ENCODE data around the gene PILRA.
A peak's percentile ranks its signal among the peaks of the same experiment; 100 is the strongest.
"Not testable (repeated sequence)": the region's sequence is repeated elsewhere in the genome, so short reads cannot be mapped to it uniquely, and the experiment has no call there.

Gene PILRA

DNA sequence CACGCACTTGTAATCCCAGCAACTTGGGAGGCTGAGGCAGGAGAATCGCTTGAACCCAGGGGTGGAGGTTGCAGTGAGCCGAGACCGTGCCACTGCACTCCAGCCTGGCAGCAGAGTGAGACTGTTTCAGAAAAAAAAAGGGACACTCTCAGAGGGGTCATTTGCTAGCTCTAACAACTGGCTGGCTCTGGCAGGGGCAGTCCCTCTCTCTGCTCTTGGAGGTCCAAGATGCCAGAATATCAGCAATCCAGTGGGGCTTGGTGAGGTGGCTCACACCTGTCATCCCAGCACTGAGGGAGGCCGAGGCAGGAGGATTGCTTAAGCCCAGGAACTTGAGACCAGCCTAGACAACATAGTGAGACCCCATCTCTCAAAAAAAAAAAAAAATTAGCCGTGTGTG is 2.5 kb upstream of the PILRA start:
- no peak overlapping the region for H3K4me3 ChIP-seq (ENCODE audit: control insufficient read depth in 1 of 7, extremely low read depth in 1 of 7, insufficient read depth in 4 of 7, low read depth in 2 of 7, low read length in 6 of 7)
- H3K9me3 ChIP-seq (ENCODE audit: control extremely low read depth in 1 of 5, control insufficient read depth in 4 of 5, insufficient read depth in 2 of 5, low read depth in 1 of 5, low read length in 4 of 5) = no peaks in the 10 kb centered on the region
- H3K4me1 ChIP-seq (ENCODE audit: control extremely low read depth in 1 of 4, control insufficient read depth in 4 of 4, insufficient read depth in 4 of 4, low read length in 3 of 4) = peaks cover 7 to 90% (median 57%) of the 10 kb centered on the region in 4 experiments
- H3K27ac ChIP-seq (ENCODE audit: insufficient read depth in 1 of 2, low read depth in 1 of 2, low read length in 2 of 2, poor library complexity in 1 of 2, severe bottlenecking in 2 of 2) = peak overlapping the region in 1 of 2 experiments; percentile 14
- POLR2A ChIA-PET = no interaction called here
- 75% methylated on average over 4 of the region's 6 CpGs for WGBS (ENCODE audit: insufficient coverage)
- H3K36me3 ChIP-seq (ENCODE audit: control insufficient read depth in 4 of 4, insufficient read depth in 4 of 4, low read length in 3 of 4) = peaks cover 0 to 9% (median 4%) of the 10 kb centered on the region in 4 experiments
- no peaks in the 10 kb centered on the region for H3K27me3 ChIP-seq (replicated peaks in 2 of 5; ENCODE audit: control insufficient read depth in 4 of 5, insufficient read depth in 5 of 5, low read length in 4 of 5)
- CTCF ChIA-PET = no interaction called here
- no peak for DNase-seq

- peaks cover 0 to 9% (median 4%) of the 10 kb centered on the region in 4 experiments for H3K36me3 ChIP-seq (ENCODE audit: control insufficient read depth in 4 of 4, insufficient read depth in 4 of 4, low read length in 3 of 4)
- no peaks in the 10 kb centered on the region for H3K27me3 ChIP-seq (replicated peaks in 2 of 5; ENCODE audit: control insufficient read depth in 4 of 5, insufficient read depth in 5 of 5, low read length in 4 of 5)
- ChIA-PET CTCF (interaction anchor here (1.4 kb wide), 1 partner anchor 36 kb away, joined by 4 read pairs; no protein-coding TSS in a partner anchor), POLR2A (no interaction called here)
- DNase-seq = no peak
- H3K27ac ChIP-seq (ENCODE audit: insufficient read depth in 1 of 2, low read depth in 1 of 2, low read length in 2 of 2, poor library complexity in 1 of 2, severe bottlenecking in 2 of 2) = peak overlapping the region in 1 of 2 experiments; percentile 54
- WGBS (ENCODE audit: insufficient coverage) = 94% methylated on average over 3 of the region's 7 CpGs
- no peak overlapping the region for H3K4me3 ChIP-seq (ENCODE audit: control insufficient read depth in 1 of 7, extremely low read depth in 1 of 7, insufficient read depth in 4 of 7, low read depth in 2 of 7, low read length in 6 of 7)
- H3K4me1 ChIP-seq (ENCODE audit: control extremely low read depth in 1 of 4, control insufficient read depth in 4 of 4, insufficient read depth in 4 of 4, low read length in 3 of 4) = peaks cover 7 to 81% (median 48%) of the 10 kb centered on the region in 4 experiments
- H3K9me3 ChIP-seq (ENCODE audit: control extremely low read depth in 1 of 5, control insufficient read depth in 4 of 5, insufficient read depth in 2 of 5, low read depth in 1 of 5, low read length in 4 of 5) = no peaks in the 10 kb centered on the region
These were observed 1.6 kb upstream of the PILRA start for GRCh38 chr7:100371561-100372171.

DNA sequence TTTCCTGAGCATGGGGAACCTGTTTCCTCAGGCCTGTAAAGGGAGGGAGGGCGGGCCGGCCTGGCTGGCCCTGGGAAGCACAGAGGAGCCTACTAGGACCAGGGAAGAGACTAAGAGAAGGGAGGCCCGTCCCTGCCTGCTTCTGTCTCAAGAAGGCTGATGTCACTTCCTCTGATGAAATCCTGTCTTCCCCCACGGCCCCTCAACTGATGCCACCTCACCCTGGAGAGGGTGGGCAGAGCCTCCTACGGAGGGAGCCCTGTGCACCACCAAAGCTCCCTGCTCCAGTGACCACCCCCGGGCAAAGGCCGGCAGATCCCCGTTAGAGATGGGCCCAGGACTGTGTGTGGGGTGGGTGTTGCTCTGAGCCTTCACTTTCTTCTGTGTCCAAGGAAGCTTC is 1.0 kb upstream of the PILRA start:
- no peaks in the 10 kb centered on the region for H3K9me3 ChIP-seq (ENCODE audit: control extremely low read depth in 1 of 5, control insufficient read depth in 4 of 5, insufficient read depth in 2 of 5, low read depth in 1 of 5, low read length in 4 of 5)
- H3K4me1 ChIP-seq (ENCODE audit: control extremely low read depth in 1 of 4, control insufficient read depth in 4 of 4, insufficient read depth in 4 of 4, low read length in 3 of 4) = peaks cover 7 to 75% (median 46%) of the 10 kb centered on the region in 4 experiments
- ChIA-PET CTCF (interaction anchor here (1.4 kb wide), 1 partner anchor 35 kb away, joined by 4 read pairs; no protein-coding TSS in a partner anchor), POLR2A (no interaction called here)
- DNase-seq = peak; percentile 71 to 85 (median 81)
- WGBS (ENCODE audit: insufficient coverage) = 66% methylated on average over 5 of the region's 8 CpGs
- peak overlapping the region in 1 of 7 experiments; percentile 4 for H3K4me3 ChIP-seq (ENCODE audit: control insufficient read depth in 1 of 7, extremely low read depth in 1 of 7, insufficient read depth in 4 of 7, low read depth in 2 of 7, low read length in 6 of 7)
- peak overlapping the region; percentile 40 to 54 for H3K27ac ChIP-seq (ENCODE audit: insufficient read depth in 1 of 2, low read depth in 1 of 2, low read length in 2 of 2, poor library complexity in 1 of 2, severe bottlenecking in 2 of 2)
- H3K27me3 ChIP-seq (replicated peaks in 2 of 5; ENCODE audit: control insufficient read depth in 4 of 5, insufficient read depth in 5 of 5, low read length in 4 of 5) = no peaks in the 10 kb centered on the region
- H3K36me3 ChIP-seq (ENCODE audit: control insufficient read depth in 4 of 4, insufficient read depth in 4 of 4, low read length in 3 of 4) = peaks cover 0 to 5% (median 2%) of the 10 kb centered on the region in 4 experiments

DNA sequence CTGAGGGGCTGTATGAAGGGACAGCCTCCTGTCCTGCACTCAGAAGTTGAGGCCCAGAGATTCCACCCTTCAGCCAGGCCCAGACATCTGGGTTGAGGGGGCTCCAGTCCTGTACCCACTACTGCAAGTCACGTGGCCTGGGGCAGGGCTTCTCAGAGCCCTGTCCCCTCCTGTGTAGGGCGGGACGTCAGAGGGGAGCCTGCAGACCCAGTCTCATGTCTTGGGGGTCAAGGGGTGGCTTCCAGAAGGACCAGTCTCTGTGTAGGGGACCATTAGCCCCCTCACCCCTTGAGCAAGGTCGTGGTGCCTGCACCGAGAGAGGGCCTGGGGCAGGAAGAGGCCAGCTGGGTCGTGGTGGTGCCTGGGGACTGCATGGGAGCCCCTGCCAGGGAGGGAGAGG is 593 bp upstream of the PILRA start:
- CTCF ChIA-PET = interaction anchor here (1.4 kb wide), 1 partner anchor 35 kb away, joined by 4 read pairs; no protein-coding TSS in a partner anchor

GRCh38 chr7:100373870-100374598 is 747 bp downstream of the PILRA start:
- H3K27ac ChIP-seq (ENCODE audit: insufficient read depth in 1 of 2, low read depth in 1 of 2, low read length in 2 of 2, poor library complexity in 1 of 2, severe bottlenecking in 2 of 2); H3K9me3 ChIP-seq (ENCODE audit: control extremely low read depth in 1 of 5, control insufficient read depth in 4 of 5, insufficient read depth in 2 of 5, low read depth in 1 of 5, low read length in 4 of 5); H3K36me3 ChIP-seq (ENCODE audit: control insufficient read depth in 4 of 4, insufficient read depth in 4 of 4, low read length in 3 of 4); H3K27me3 ChIP-seq (replicated peaks in 2 of 5; ENCODE audit: control insufficient read depth in 4 of 5, insufficient read depth in 5 of 5, low read length in 4 of 5); DNase-seq: not testable (repeated sequence)
- POLR2A ChIA-PET = interaction anchor here (0.7 kb wide), 1 partner anchor 91 kb away, joined by 3 read pairs; no protein-coding TSS in a partner anchor
- Histone ChIP-seq H3K4me3 (ENCODE audit: control insufficient read depth in 1 of 7, extremely low read depth in 1 of 7, insufficient read depth in 4 of 7, low read depth in 2 of 7, low read length in 6 of 7) (peak overlapping the region in 1 of 7 experiments; percentile 39), H3K4me1 (ENCODE audit: control extremely low read depth in 1 of 4, control insufficient read depth in 4 of 4, insufficient read depth in 4 of 4, low read length in 3 of 4) (peaks cover 0 to 57% (median 32%) of the 10 kb centered on the region in 4 experiments)
- CTCF ChIA-PET = interaction anchor here (0.9 to 2.0 kb wide), 4 partner anchors 8 to 52 kb away, joined by 3 to 7 read pairs (median 4); no protein-coding TSS in a partner anchor
- WGBS (ENCODE audit: insufficient coverage) = 90% methylated on average over 8 of the region's 15 CpGs

More for the DNA sequence above, 593 bp upstream of the PILRA start:
- peaks cover 0 to 1% (median 0%) of the 10 kb centered on the region in 4 experiments for H3K36me3 ChIP-seq (ENCODE audit: control insufficient read depth in 4 of 4, insufficient read depth in 4 of 4, low read length in 3 of 4)
- POLR2A ChIA-PET = no interaction called here
- H3K27me3 ChIP-seq (replicated peaks in 2 of 5; ENCODE audit: control insufficient read depth in 4 of 5, insufficient read depth in 5 of 5, low read length in 4 of 5) = no peaks in the 10 kb centered on the region
- no peak for DNase-seq
- peak overlapping the region in 2 of 7 experiments; percentile 4 to 16 for H3K4me3 ChIP-seq (ENCODE audit: control insufficient read depth in 1 of 7, extremely low read depth in 1 of 7, insufficient read depth in 4 of 7, low read depth in 2 of 7, low read length in 6 of 7)
- peaks cover 6 to 70% (median 44%) of the 10 kb centered on the region in 4 experiments for H3K4me1 ChIP-seq (ENCODE audit: control extremely low read depth in 1 of 4, control insufficient read depth in 4 of 4, insufficient read depth in 4 of 4, low read length in 3 of 4)
- H3K9me3 ChIP-seq (ENCODE audit: control extremely low read depth in 1 of 5, control insufficient read depth in 4 of 5, insufficient read depth in 2 of 5, low read depth in 1 of 5, low read length in 4 of 5) = no peaks in the 10 kb centered on the region
- H3K27ac ChIP-seq (ENCODE audit: insufficient read depth in 1 of 2, low read depth in 1 of 2, low read length in 2 of 2, poor library complexity in 1 of 2, severe bottlenecking in 2 of 2) = peak overlapping the region; percentile 40 to 54
- WGBS (ENCODE audit: insufficient coverage) = 69% methylated on average over 5 of the region's 6 CpGs

- CTCF ChIA-PET = interaction anchor here (0.9 to 2.0 kb wide), 4 partner anchors 9 to 51 kb away, joined by 3 to 7 read pairs (median 4); no protein-coding TSS in a partner anchor
- Histone ChIP-seq H3K9me3 (ENCODE audit: control extremely low read depth in 1 of 5, control insufficient read depth in 4 of 5, insufficient read depth in 2 of 5, low read depth in 1 of 5, low read length in 4 of 5) (no peaks in the 10 kb centered on the region), H3K27me3 (replicated peaks in 2 of 5; ENCODE audit: control insufficient read depth in 4 of 5, insufficient read depth in 5 of 5, low read length in 4 of 5) (no peaks in the 10 kb centered on the region), H3K36me3 (ENCODE audit: control insufficient read depth in 4 of 4, insufficient read depth in 4 of 4, low read length in 3 of 4) (peaks cover 0 to 2% (median 0%) of the 10 kb centered on the region in 4 experiments), H3K4me3 (ENCODE audit: control insufficient read depth in 1 of 7, extremely low read depth in 1 of 7, insufficient read depth in 4 of 7, low read depth in 2 of 7, low read length in 6 of 7) (no peak overlapping the region), H3K27ac (ENCODE audit: insufficient read depth in 1 of 2, low read depth in 1 of 2, low read length in 2 of 2, poor library complexity in 1 of 2, severe bottlenecking in 2 of 2) (no peak overlapping the region), H3K4me1 (ENCODE audit: control extremely low read depth in 1 of 4, control insufficient read depth in 4 of 4, insufficient read depth in 4 of 4, low read length in 3 of 4) (peaks cover 0 to 53% (median 27%) of the 10 kb centered on the region in 4 experiments)
- no peak for DNase-seq
- WGBS (ENCODE audit: insufficient coverage) = 53% methylated on average over 4 of the region's 5 CpGs
- POLR2A ChIA-PET = interaction anchor here (0.7 kb wide), 1 partner anchor 91 kb away, joined by 3 read pairs; no protein-coding TSS in a partner anchor
These were observed 1.3 kb downstream of the PILRA start for GRCh38 chr7:100374601-100375000.
